Heart left ventricle (tissue), 13 donors: ENCODE data around the gene ADARB1.

Source experiments
- POLR2A ChIP-seq, 2 donors: fragments of 450-650 bp; IDR thresholded peaks; one replicate each; pipeline ENCODE4 v1.6.1; 2017; ENCODE audit warnings: antibody characterized with exemption in 2 of 2, mild to moderate bottlenecking in 2 of 2, moderate library complexity in 2 of 2
- TF ChIP-seq, protein P1 (sequence below), 12 donors: fragments of 200-600 bp; sonication (generic) in 4 of 12; IDR thresholded peaks; one replicate each; pipeline versions ENCODE4 v1.5.0 to v1.8.0; 2018 to 2022; ENCODE audit warnings: antibody characterized with exemption in 12 of 12, mild to moderate bottlenecking in 5 of 12
- donor health status: ischemic (EF 13 %, LVEDD 7.1; RV severe dilation, severe dysfunction).
- donor health status: DM: no; HTN: yes; CAD: no.
- donor health status: DM: no; HTN: no; CAD: no.
- donor health status: ischemic (EF 25% LVEDD 6.9; RV normal size, moderate dysfunction).
- donor health status: ischemic (EF 25% LVEDD 5.7; RV mildly dilated, moderate dysfunction).
- donor health status: ischemic (EF 35%, LVEDD 5.7; RV mildly dilated, moderate dysfunction).
- donor health status: nonischemic (EF 11% LVEDD 7.7; RV severe dilation, severe dysfunction).
- donor health status: DM: yes; HTN: yes; CAD: no.
- donor health status: PGD.
- donor health status: ischemic (EF 29% LVEDD 5.4; RV normal size, mild dysfunction).
- donor health status: nonischemic (EF 23%, LVEDD 6.1; RV moderate dilation, normal function).

DNA sequence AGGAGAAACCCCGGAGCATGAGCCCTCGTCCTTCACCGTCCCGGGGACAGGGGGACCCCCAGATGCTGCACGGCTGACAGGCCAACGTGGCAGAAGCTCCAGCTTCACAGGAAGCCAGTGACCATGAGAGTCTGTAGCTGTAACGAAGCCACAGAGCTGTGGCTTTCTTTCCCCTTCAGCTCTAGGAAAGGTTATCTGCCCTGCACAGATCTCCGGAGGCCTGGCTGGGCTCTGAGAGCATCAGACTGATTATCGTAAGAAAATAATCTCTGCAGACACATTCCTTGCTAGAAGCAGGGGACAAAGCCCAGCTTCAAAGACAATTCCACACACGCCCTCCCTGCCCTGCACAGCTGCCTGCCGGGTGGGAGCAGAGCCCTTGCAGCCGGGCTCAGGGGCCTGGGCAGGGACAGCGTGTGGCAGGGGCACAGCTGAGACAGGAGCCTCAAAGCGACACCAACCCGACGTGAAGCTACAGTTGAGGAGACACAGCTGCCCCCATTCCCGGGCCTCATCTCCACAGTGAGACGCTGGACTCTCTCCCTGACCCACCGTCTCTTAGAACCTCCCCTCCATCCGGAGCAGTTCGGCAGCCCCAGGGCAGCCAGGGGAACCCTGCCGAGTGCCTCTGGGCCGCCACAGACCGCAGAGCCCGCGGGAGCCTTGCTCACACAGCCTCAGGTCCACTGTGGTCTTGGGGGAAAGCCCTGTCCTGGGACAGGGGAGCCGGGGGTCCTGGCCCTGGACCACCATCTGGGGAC lies 182.7 kb downstream of the ADARB1 start:
- TF ChIP-seq, protein P1, sequence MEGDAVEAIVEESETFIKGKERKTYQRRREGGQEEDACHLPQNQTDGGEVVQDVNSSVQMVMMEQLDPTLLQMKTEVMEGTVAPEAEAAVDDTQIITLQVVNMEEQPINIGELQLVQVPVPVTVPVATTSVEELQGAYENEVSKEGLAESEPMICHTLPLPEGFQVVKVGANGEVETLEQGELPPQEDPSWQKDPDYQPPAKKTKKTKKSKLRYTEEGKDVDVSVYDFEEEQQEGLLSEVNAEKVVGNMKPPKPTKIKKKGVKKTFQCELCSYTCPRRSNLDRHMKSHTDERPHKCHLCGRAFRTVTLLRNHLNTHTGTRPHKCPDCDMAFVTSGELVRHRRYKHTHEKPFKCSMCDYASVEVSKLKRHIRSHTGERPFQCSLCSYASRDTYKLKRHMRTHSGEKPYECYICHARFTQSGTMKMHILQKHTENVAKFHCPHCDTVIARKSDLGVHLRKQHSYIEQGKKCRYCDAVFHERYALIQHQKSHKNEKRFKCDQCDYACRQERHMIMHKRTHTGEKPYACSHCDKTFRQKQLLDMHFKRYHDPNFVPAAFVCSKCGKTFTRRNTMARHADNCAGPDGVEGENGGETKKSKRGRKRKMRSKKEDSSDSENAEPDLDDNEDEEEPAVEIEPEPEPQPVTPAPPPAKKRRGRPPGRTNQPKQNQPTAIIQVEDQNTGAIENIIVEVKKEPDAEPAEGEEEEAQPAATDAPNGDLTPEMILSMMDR (IDR thresholded peaks at IDR 0.05), result no peak
- no peak for TF ChIP-seq POLR2A (IDR thresholded peaks at IDR 0.05)
